SH-SY5Y (cell line): ENCODE data around the gene SAT2.

ENCODE experiments used
- GATA2 ChIP-seq: IDR thresholded peaks from 2 replicates; pipeline ENCODE4 v1.6.1; 2011; ENCODE audit warnings: mild to moderate bottlenecking, low read depth, low read length
- GATA3 ChIP-seq: IDR thresholded peaks from 2 replicates; pipeline ENCODE4 v1.6.1; 2011; ENCODE audit warnings: low read depth, mild to moderate bottlenecking, low read length, moderate library complexity

DNA sequence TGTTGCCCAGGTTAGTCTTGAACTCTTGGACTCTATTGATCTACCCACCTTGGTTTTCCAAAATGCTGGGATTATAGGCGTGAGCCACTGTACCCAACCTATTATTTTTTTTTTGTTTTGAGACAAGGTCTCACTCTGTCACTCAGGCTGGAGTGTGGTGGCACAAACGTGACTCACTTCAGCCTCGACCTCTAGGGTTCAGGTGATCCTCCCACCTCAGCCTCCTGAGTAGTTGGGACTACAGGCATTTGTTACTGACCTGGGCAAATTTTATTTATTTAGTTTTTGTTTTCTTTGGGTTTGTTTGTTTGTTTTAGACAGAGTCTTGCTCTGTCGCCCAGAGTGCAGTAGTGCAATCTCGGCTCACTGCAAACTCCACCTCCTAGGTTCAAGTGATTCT, 4.0 kb downstream of the SAT2 start:
- no peak for TF ChIP-seq GATA3
- no peak for TF ChIP-seq GATA2
